Stimulated activated memory B cell treated with anti-CD40 and anti-IgM and Interleukin-4, amounts not matched to agents 10 μg/mL and 1 μg/mL and 100 μg/mL, for 72 hours (primary cell): ENCODE data around the gene NFASC.

Experiments
- ATAC-seq: fragments of 150-1000 bp; cut with Tn5 transposase; 2 replicates; pipeline ENCODE4 v1.10.0; 2021
- H3K27ac Mint-ChIP-seq: one replicate; pipeline ENCODE4 v1.8.0; 2022; ENCODE audit warnings: mild to moderate bottlenecking, mixed read lengths
- H3K27me3 Mint-ChIP-seq: one replicate; pipeline ENCODE4 v1.8.0; 2022; ENCODE audit warnings: mixed read lengths
- H3K36me3 Mint-ChIP-seq: one replicate; pipeline ENCODE4 v1.8.0; 2022; ENCODE audit warnings: mixed read lengths
- H3K4me1 Mint-ChIP-seq: one replicate; pipeline ENCODE4 v1.8.0; 2022; ENCODE audit warnings: mixed read lengths
- H3K4me3 Mint-ChIP-seq: one replicate; pipeline ENCODE4 v1.8.0; 2022; ENCODE audit warnings: mild to moderate bottlenecking, moderate library complexity, mixed read lengths
- H3K9me3 Mint-ChIP-seq: one replicate; pipeline ENCODE4 v1.8.0; 2022; ENCODE audit warnings: mixed read lengths

Gene NFASC

DNA sequence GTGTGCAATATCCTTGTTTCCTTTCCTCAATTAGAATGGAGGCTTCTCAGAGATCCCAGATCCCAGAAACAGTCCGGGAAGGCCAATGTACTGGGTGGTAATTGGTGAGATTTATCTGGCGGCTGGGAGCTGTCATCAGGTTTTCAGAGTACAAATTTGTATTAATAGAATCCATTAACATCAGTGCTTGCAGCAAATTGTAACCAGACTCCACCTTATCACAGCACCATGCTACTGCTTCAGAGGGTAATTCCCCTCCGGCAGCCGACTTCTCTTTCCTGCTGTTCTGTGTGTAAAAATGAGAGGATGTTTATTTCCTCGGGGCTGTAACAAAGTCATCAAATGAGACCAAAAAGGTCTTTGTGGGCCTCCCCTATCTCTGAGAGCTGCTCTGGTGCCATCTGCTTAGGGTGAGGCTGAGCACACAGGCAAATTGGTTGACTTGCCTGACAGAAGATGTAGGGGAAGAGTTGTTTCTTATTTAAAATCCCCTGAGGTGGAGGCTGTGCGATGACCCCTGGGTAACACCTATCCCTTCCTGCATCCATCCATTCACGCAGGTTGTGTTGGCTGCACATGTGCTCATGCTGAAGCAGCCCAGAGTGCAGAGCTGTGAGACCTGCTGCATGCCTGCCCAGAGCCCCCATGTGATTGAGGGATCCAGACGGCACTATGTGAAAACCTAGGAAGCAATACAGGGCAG is 19.2 kb downstream of the NFASC start:
- Mint-ChIP-seq H3K27me3 (peaks cover 14% of the 10 kb centered on the region), H3K36me3 (no peaks in the 10 kb centered on the region), H3K4me1 (peaks cover 9% of the 10 kb centered on the region), H3K4me3 (no peak overlapping the region), H3K9me3 (no peaks in the 10 kb centered on the region), H3K27ac (peak overlapping the region; percentile 18)
- ATAC-seq, result peak; percentile 85

DNA sequence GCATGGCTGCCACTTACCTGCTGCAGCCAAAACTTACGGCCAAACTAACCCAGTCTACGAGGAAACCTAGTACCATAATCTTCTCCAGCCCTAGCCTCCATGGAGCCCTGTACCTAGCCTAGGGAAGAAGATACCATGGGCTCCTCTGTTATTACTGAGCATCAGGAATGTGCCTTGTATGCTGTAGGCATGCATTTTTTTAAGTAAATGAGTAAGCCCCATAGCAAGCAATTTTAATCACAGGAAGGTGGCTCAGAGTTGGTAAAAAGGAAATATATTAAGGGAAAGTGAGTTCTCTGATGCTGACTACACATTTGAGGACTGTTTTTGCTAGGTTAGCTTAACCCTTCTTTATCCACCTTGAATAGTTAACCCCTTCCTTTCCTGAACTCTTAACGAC is 21.2 kb downstream of the NFASC start:
- no peaks in the 10 kb centered on the region for H3K9me3 Mint-ChIP-seq
- H3K4me3 Mint-ChIP-seq, result no peak overlapping the region
- peaks cover 9% of the 10 kb centered on the region for H3K4me1 Mint-ChIP-seq
- H3K27me3 Mint-ChIP-seq, result peaks cover 26% of the 10 kb centered on the region
- no peaks in the 10 kb centered on the region for H3K36me3 Mint-ChIP-seq
- no peak for ATAC-seq
- H3K27ac Mint-ChIP-seq, result no peak overlapping the region

DNA sequence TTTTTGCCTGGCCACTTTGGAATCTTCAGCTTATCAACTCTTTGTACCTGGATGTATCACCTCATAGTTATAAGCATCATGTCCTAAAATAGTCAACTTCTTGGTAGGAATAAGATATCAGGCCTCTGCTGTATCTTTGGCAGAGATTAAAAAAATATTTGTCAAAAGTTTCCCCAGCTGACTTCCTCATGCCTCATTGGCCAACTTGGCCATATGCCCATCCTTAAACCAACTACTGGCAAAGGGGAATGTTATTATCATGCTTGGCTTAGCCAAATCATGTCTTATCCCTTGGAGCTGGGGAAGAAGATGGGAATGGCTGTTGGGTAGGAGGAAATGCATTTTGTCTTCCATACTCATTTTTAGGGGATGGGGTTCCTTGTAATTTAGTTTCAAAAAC is 23.4 kb downstream of the NFASC start:
- H3K9me3 Mint-ChIP-seq, result no peaks in the 10 kb centered on the region
- ATAC-seq, result no peak
- no peak overlapping the region for H3K27ac Mint-ChIP-seq
- no peak overlapping the region for H3K4me3 Mint-ChIP-seq
- peaks cover 9% of the 10 kb centered on the region for H3K4me1 Mint-ChIP-seq
- no peaks in the 10 kb centered on the region for H3K36me3 Mint-ChIP-seq
- H3K27me3 Mint-ChIP-seq, result peaks cover 31% of the 10 kb centered on the region

DNA sequence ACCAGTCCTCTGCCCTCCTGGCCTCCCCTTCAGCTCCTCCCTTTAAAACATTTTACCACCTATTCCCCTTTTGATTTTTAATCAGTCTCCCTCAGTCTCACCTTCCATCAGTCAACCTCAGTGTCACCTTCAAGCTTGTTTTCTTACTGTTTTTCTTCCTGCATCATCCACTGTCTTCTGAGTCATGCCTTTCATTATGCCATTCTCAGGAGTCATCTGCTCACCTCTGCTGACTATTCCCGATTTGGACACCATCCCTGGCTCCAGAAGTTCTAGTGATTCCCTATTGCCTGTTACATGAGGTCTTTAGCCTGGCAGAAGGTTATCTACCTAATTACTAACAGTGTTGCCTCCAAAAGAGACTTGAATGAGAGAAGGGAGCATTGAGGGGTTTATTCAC is 23.9 kb downstream of the NFASC start:
- Mint-ChIP-seq H3K9me3 (no peaks in the 10 kb centered on the region), H3K27ac (no peak overlapping the region), H3K4me1 (peaks cover 7% of the 10 kb centered on the region), H3K36me3 (no peaks in the 10 kb centered on the region), H3K4me3 (no peak overlapping the region), H3K27me3 (peaks cover 31% of the 10 kb centered on the region)
- no peak for ATAC-seq

DNA sequence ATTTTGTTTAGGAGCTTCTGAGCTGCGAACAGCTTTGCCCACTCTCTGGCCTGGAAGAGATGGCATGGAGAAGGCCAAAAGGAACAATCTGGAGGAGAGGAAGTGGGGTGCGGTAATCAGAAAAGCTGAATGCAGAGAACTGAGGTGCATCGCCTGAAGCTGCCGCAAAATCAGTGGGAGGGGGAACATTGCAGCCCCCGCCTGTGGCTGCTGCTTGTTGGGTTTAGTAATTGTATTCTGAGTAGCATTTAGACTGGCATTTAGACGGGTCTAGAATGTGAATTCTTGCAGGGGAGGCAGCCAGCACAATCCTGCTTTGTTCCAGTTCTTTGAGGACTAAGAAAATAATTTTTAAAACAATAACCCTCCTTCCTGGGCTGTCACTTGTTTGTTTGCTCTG is 25.4 kb downstream of the NFASC start:
- no peak overlapping the region for H3K4me3 Mint-ChIP-seq

DNA sequence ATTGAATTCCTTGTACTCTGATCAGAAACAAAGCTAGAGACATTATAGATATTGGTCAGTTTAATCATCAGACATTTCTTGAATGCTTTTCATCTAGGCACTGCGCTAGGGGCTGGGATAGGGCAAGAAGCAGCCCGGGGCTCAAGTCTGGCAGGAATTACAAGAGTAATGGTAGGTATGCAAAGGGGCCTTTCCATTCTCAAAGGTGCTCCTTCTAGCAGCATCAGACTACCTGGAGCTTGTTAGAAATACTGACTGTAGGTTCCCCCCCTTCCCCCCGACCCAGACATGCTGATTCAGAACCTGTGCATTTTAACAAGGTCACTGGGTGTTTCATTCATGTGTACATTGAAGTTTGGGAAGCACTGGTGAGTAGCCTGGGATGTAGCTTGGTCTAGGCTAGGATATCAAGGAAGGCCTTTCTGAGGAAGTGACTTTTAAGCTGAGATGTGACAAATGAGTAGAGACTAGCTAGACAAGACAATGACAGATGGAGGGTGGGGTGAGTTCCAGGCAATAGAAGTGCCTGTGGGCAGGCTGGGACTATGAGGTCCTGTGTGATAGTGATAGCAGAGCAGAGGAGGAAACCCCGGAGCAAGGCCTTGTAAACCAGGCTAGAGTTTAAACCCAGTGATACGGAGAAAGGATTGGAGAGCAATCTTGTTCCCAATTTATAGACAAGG is 26.3 kb downstream of the NFASC start:
- Mint-ChIP-seq H3K4me3 (no peak overlapping the region), H3K27me3 (peaks cover 50% of the 10 kb centered on the region), H3K27ac (no peak overlapping the region), H3K9me3 (no peaks in the 10 kb centered on the region), H3K4me1 (no peaks in the 10 kb centered on the region), H3K36me3 (no peaks in the 10 kb centered on the region)
- no peak for ATAC-seq

More for the DNA sequence above, 25.4 kb downstream of the NFASC start:
- no peak overlapping the region for H3K27ac Mint-ChIP-seq
- no peaks in the 10 kb centered on the region for H3K9me3 Mint-ChIP-seq
- no peak for ATAC-seq
- H3K36me3 Mint-ChIP-seq, result no peaks in the 10 kb centered on the region
- H3K27me3 Mint-ChIP-seq, result peaks cover 41% of the 10 kb centered on the region
- no peaks in the 10 kb centered on the region for H3K4me1 Mint-ChIP-seq

DNA sequence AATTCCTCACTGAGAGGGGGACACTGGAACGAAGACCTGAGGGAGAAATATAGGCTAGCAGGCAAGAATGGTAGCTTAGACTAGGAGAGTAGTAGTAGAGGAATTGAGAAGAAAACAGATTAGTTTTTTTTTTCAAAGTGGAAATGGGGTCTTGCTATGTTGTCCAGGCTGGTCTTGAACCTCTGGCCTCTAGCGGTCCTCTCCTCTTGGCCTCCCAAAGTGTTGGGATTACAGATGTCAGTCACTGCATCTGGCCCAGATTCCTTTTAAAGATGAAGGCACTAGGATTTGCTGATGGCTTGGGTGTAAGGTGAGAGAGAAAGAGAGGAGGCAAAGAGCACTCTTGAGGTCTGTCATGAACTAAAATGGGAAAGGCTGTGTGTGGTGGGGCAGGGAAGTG is 30.1 kb downstream of the NFASC start:
- H3K9me3 Mint-ChIP-seq, result no peaks in the 10 kb centered on the region
- H3K27ac Mint-ChIP-seq, result no peak overlapping the region
- no peak for ATAC-seq
- peaks cover 39% of the 10 kb centered on the region for H3K27me3 Mint-ChIP-seq
- peaks cover 5% of the 10 kb centered on the region for H3K4me1 Mint-ChIP-seq
- H3K4me3 Mint-ChIP-seq, result no peak overlapping the region
- no peaks in the 10 kb centered on the region for H3K36me3 Mint-ChIP-seq

DNA sequence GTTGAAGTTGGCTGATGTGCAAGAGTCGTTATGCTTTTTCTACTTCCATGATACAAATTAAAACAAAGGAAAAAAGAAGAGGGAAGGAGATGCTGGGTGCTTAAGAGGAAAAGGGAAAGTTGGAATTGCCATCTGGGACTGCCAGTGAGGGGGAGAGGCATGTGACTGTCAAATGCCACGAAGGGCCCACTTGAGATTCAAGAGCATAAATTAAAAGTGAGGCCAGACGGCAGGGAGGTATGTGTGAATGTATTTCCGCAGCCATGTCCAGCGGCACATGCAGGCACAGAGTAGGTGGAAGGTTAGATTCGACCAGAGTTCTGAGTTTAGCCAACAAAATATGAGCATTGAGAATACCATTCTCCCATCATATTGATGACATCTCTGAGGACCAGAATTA is 32.0 kb downstream of the NFASC start:
- peaks cover 5% of the 10 kb centered on the region for H3K4me1 Mint-ChIP-seq

DNA sequence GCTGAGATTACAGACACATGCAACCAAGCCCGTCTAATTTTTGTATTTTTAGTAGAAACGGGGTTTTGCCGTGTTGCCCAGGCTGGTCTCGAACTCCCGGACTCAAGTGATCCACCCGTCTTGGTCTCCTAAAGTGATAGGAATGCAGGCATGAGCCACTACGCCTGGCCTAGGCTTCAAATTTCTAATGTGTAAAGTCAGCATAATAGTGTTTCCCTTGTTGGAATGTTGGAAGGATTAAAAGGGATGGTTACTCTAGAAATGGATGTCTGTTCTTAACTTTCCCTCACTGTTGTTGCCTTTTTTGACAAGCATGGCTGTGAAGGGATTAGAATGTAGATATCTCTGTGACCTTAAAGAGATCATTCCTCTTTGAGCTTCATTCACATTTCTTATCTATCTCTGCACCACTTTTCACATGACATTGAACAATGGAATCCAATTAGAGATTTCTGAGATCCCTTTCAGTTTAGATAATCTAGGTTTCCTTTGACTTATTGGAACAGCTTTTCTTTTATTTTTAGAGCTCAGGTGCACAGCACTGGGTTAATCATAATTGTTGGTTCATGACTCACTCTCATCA is 33.7 kb downstream of the NFASC start:
- no peak for ATAC-seq
- peaks cover 19% of the 10 kb centered on the region for H3K27me3 Mint-ChIP-seq
- H3K4me1 Mint-ChIP-seq, result peaks cover 10% of the 10 kb centered on the region

More for the DNA sequence above, 32.0 kb downstream of the NFASC start:
- no peak for ATAC-seq
- H3K4me3 Mint-ChIP-seq, result no peak overlapping the region
- H3K27me3 Mint-ChIP-seq, result peaks cover 27% of the 10 kb centered on the region
- H3K9me3 Mint-ChIP-seq, result no peaks in the 10 kb centered on the region
- H3K36me3 Mint-ChIP-seq, result no peaks in the 10 kb centered on the region
- no peak overlapping the region for H3K27ac Mint-ChIP-seq

DNA sequence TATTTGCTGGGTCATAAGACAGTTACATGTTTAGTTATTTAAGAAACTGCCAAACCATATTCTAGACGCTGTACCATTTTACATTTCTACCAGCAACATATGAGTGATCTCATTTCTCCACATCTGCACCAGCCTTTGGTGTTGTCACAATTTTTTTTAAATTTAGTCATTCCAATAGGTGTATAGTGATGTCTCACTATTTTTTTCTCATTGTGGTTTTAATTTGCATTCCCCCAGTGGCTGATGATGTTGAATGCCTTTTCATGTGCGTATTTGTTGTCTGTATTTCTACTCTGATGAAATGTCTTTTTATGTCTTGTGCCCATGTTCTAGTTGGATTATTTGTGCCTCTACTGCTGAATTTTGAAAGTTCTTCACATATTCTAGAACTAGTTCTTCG is 38.4 kb downstream of the NFASC start:
- peaks cover 21% of the 10 kb centered on the region for H3K4me1 Mint-ChIP-seq
- H3K4me3 Mint-ChIP-seq, result no peak overlapping the region
- no peaks in the 10 kb centered on the region for H3K9me3 Mint-ChIP-seq
- H3K27ac Mint-ChIP-seq, result no peak overlapping the region
- H3K36me3 Mint-ChIP-seq, result no peaks in the 10 kb centered on the region
- peak; percentile 56 for ATAC-seq
- peaks cover 11% of the 10 kb centered on the region for H3K27me3 Mint-ChIP-seq

More for the DNA sequence above, 33.7 kb downstream of the NFASC start:
- Mint-ChIP-seq H3K36me3 (no peaks in the 10 kb centered on the region), H3K4me3 (no peak overlapping the region), H3K9me3 (no peaks in the 10 kb centered on the region), H3K27ac (no peak overlapping the region)

DNA sequence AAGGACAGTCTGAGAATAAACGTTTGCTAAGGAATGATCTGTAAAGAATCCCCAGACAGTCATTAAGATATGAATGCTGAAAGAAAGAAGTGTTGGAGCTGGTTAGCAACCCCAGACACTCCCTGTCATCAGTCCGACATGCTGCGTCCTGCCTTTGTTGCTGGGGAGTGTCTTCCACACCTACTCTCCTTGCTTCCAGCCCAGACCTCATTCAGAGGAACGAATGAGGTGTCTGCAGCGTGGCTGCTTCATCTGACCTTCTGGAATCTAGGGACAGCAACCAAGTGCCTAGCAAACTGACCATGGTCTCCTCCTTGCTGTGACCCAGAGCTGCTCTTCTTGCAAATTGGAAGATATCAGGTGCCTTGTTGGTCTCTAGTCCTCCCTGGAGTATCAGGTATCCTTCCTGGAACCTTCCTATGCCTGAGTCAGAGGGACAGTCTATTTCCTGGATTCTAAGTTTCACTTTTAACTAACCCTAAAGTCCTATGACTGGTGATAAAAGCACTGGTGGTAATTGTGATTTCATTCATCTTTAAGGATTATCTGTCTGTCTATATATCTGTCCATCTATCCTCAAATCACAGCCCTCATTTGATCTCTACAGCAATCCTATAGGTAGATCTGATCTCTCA is 45.3 kb downstream of the NFASC start:
- peaks cover 6% of the 10 kb centered on the region for H3K4me1 Mint-ChIP-seq
- no peaks in the 10 kb centered on the region for H3K36me3 Mint-ChIP-seq
- no peak overlapping the region for H3K27ac Mint-ChIP-seq
- ATAC-seq, result no peak
- H3K9me3 Mint-ChIP-seq, result peaks cover 5% of the 10 kb centered on the region
- no peak overlapping the region for H3K4me3 Mint-ChIP-seq
- H3K27me3 Mint-ChIP-seq, result peaks cover 22% of the 10 kb centered on the region

DNA sequence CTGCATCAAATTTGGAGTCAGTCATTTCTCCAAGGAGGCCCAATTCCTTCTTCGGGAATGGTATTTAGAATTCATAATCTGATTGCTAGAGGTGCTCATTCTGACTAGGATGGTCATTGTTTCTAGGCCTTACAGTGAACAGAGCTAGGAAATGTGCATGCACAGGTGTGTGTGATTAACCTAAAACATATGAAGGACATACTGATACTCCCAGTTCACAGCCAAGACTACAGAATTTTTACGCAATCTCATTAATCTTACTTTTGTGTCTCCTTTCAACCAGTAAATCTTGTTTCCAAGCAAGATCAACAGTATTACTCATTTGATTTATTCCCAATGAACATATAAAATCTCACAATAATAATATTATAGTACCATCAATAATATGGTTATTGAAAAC is 47.1 kb downstream of the NFASC start:
- Mint-ChIP-seq H3K27ac (no peak overlapping the region), H3K4me3 (no peak overlapping the region), H3K9me3 (peaks cover 5% of the 10 kb centered on the region), H3K36me3 (no peaks in the 10 kb centered on the region), H3K27me3 (peaks cover 11% of the 10 kb centered on the region), H3K4me1 (no peaks in the 10 kb centered on the region)
- ATAC-seq, result no peak

DNA sequence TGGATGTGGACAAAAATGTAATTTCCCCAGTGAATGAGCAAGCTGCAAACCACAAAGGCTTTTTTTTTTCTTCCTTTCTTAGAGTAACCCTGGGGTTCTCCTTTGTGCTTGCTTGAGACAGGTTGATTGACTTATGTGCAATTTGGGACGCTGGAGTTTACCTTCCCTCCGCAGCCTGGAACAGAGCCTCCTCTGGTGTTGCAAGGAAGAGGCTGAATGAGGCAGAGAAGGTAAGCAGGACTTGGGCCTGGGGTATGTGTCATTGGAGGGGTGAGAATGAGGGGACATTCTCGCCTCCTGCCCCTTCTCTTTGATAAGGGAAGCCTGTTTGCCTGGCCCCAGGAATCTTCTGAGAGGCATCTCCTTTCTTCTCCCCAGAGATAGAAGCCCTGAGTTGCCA is 49.8 kb downstream of the NFASC start:
- no peak for ATAC-seq
- H3K36me3 Mint-ChIP-seq, result no peaks in the 10 kb centered on the region
- no peak overlapping the region for H3K27ac Mint-ChIP-seq
- no peaks in the 10 kb centered on the region for H3K9me3 Mint-ChIP-seq
- no peak overlapping the region for H3K4me3 Mint-ChIP-seq
- peaks cover 11% of the 10 kb centered on the region for H3K27me3 Mint-ChIP-seq
- no peaks in the 10 kb centered on the region for H3K4me1 Mint-ChIP-seq

DNA sequence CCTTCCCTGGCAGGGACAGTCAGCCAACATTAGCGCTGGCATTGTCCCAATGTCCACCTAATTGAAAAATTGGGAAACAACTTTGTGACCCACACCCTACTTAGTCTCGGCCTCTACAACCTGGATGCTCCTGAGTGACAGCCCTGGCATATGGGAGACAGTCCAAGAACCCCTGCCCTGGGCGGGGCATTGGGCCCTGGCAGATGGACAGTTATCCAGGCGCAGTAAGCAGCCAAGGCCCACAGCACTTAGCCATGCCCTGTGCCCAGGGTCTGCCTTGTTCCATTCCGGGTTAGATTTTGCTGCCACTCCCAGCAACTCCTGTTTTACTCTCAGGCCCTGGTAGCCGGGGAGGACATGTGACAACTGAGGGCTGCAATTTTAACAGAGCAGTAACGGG is 50.3 kb downstream of the NFASC start:
- H3K9me3 Mint-ChIP-seq, result no peaks in the 10 kb centered on the region
- ATAC-seq, result no peak
- no peak overlapping the region for H3K27ac Mint-ChIP-seq
- peaks cover 6% of the 10 kb centered on the region for H3K27me3 Mint-ChIP-seq
- H3K4me3 Mint-ChIP-seq, result no peak overlapping the region
- H3K4me1 Mint-ChIP-seq, result no peaks in the 10 kb centered on the region
- no peaks in the 10 kb centered on the region for H3K36me3 Mint-ChIP-seq

DNA sequence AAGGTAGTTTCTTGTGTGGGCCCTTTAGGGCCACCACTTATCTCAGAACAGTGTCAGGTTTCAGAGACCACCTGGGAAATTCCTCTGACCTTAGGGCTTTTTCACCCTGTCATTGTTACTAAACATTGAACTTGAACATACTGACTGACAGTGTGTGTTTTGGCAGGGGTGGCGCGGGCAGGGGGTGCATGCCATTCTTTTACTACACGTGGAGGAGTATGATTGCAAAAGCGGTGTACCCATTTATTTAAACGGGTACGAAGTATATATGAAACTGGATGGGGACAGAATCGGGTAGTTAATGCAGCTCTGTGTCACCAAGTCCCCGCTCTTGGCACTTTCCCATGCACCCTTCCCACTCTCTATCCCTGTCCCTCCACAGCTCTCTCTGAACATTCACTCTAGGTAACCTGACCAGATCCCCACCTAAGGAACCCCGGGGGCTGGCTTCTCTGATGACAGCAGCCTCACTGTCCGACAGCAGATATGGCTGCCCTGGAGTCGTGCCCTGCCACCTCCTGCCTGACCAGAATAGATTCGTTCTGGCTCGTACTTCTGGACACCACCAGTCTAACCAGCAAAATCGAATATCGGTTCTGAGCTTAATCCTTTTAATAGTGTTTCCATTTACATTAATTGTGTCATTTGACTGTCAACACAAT is 51.3 kb downstream of the NFASC start:
- ATAC-seq, result no peak
- H3K4me1 Mint-ChIP-seq, result no peaks in the 10 kb centered on the region
- H3K36me3 Mint-ChIP-seq, result no peaks in the 10 kb centered on the region
- no peak overlapping the region for H3K4me3 Mint-ChIP-seq
- no peaks in the 10 kb centered on the region for H3K9me3 Mint-ChIP-seq
- no peaks in the 10 kb centered on the region for H3K27me3 Mint-ChIP-seq
- H3K27ac Mint-ChIP-seq, result no peak overlapping the region
